Peyer's patch (tissue), 4 donors: ENCODE measurements around the gene ARMC3. TPM values are rescaled to one million over a fixed set of nuclear protein-coding genes. Genes with fewer than 3 reads are reported as not detected.
"Not testable (repeated sequence)": the region's sequence is repeated elsewhere in the genome, so short reads cannot be mapped to it uniquely, and the experiment has no call there.

Source experiments
- DNase-seq, 3 donors: peaks; one replicate each; pipeline ENCODE4 v3.0.0-alpha.2; 2017 to 2019
- H3K27ac ChIP-seq, 4 donors: fragments of 200-600 bp; sonication (generic); one replicate each; pipeline ENCODE4 v1.5.1; 2016 to 2019
- H3K27me3 ChIP-seq, 2 donors: fragments of 200-600 bp; sonication (generic); one replicate each; pipeline ENCODE4 v1.5.1; 2019
- H3K36me3 ChIP-seq, 3 donors: fragments of 200-600 bp; sonication (generic); one replicate each; pipeline ENCODE4 v1.5.1; 2016 to 2019
- H3K4me1 ChIP-seq, 4 donors: fragments of 200-600 bp; sonication (generic); one replicate each; pipeline ENCODE4 v1.5.1; 2016 to 2019
- H3K4me3 ChIP-seq, 4 donors: fragments of 200-600 bp; sonication (generic); 1 replicate in 3 of 4; 2 replicates in 1 of 4; pipeline ENCODE4 v1.5.1; 2016 to 2019; ENCODE audit warnings: mild to moderate bottlenecking in 1 of 4
- H3K9me3 ChIP-seq, 4 donors: fragments of 200-600 bp; sonication (generic); one replicate each; pipeline ENCODE4 v1.5.1; 2016 to 2019; ENCODE audit warnings: mild to moderate bottlenecking in 1 of 4
- POLR2A ChIP-seq, 2 donors: fragments of 450-650 bp; IDR thresholded peaks; one replicate each; pipeline ENCODE4 v1.5.1; 2017; ENCODE audit warnings: antibody characterized with exemption in 2 of 2, mild to moderate bottlenecking in 2 of 2, moderate library complexity in 2 of 2
- total RNA-seq, 4 donors: library from RNA; depleted of rRNA; stranded (reverse); fragments of >200 nt; gene quantifications; one replicate each; pipeline ENCODE4 v1.1.0, GENCODE V29; 2016
- TF ChIP-seq, protein P1 (sequence below), 6 experiments: fragments of 450-650 bp in 4 of 6; fragments of 200-600 bp in 2 of 6; sonication (generic) in 1 of 6; IDR thresholded peaks; one replicate each; pipeline ENCODE4 v1.5.1; 2017 to 2019; ENCODE audit warnings: antibody characterized with exemption in 6 of 6, mild to moderate bottlenecking in 3 of 6, moderate library complexity in 1 of 6

Gene ARMC3
- total RNA-seq, 4 donors from 2014 or later, result not detected

DNA sequence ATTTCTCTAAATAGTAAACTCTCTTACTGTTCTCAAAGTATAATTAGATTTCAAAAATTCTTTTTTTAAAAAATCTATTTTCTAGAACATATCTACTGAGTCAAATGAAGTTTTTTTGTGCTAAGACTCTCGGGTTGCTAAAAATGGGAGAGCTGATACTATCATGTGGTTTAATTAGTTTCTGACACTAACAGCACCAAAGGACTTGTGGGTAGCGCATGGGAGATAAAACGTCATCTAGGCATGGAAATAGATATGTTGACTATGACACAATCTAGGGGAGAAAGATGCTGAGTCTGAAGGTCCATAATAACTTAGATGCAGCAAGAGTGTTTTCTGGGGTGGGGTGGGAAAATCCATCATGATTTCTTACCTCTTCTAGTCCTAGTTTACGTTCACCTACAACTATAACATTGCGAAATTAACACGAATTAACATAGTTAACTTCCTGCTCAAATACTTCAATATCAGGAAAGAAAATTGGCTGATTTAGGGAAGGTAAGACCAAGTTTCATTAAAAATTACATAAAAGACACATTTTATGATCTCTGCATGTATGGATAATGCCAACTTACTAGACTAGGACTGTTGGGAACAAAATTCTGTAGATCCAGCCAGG lies 14.3 kb upstream of the ARMC3 start:
- Histone ChIP-seq H3K36me3 (no peaks in the 10 kb centered on the region), H3K9me3 (peaks cover 0 to 6% (median 0%) of the 10 kb centered on the region in 4 donors), H3K27ac (no peak overlapping the region), H3K4me3 (no peak overlapping the region), H3K4me1 (peaks cover 0 to 8% (median 0%) of the 10 kb centered on the region in 4 donors), H3K27me3 (no peaks in the 10 kb centered on the region)
- no peak for DNase-seq
- no peak for TF ChIP-seq POLR2A (IDR thresholded peaks at IDR 0.05)
- TF ChIP-seq, protein P1, sequence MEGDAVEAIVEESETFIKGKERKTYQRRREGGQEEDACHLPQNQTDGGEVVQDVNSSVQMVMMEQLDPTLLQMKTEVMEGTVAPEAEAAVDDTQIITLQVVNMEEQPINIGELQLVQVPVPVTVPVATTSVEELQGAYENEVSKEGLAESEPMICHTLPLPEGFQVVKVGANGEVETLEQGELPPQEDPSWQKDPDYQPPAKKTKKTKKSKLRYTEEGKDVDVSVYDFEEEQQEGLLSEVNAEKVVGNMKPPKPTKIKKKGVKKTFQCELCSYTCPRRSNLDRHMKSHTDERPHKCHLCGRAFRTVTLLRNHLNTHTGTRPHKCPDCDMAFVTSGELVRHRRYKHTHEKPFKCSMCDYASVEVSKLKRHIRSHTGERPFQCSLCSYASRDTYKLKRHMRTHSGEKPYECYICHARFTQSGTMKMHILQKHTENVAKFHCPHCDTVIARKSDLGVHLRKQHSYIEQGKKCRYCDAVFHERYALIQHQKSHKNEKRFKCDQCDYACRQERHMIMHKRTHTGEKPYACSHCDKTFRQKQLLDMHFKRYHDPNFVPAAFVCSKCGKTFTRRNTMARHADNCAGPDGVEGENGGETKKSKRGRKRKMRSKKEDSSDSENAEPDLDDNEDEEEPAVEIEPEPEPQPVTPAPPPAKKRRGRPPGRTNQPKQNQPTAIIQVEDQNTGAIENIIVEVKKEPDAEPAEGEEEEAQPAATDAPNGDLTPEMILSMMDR (IDR thresholded peaks at IDR 0.05), result no peak

DNA sequence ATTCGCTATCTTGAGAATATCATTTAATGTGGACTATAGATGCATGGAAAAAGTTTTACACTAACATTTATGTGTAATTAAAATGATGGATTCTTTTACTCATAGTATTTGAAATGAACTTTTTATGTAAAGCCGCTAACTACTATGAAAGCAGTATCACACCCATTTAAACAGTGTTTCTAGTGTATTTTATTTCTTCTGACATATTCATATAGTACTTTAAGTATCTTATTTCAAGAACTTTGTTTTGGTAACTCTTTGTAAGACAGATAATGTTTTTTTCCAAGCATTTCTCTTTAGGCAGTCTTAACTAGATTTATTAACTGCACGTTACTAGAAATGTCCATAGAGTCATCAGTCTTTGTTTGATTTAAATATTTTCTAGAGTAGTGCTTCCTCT lies 12.5 kb upstream of the ARMC3 start:
- Histone ChIP-seq H3K4me3 (no peak overlapping the region), H3K27me3 (no peaks in the 10 kb centered on the region), H3K4me1 (peaks cover 0 to 8% (median 0%) of the 10 kb centered on the region in 4 donors), H3K27ac (no peak overlapping the region), H3K9me3 (no peaks in the 10 kb centered on the region), H3K36me3 (no peaks in the 10 kb centered on the region)
- TF ChIP-seq POLR2A (IDR thresholded peaks at IDR 0.05), result no peak
- TF ChIP-seq, protein P1 (IDR thresholded peaks at IDR 0.05), result no peak
- DNase-seq, result no peak

DNA sequence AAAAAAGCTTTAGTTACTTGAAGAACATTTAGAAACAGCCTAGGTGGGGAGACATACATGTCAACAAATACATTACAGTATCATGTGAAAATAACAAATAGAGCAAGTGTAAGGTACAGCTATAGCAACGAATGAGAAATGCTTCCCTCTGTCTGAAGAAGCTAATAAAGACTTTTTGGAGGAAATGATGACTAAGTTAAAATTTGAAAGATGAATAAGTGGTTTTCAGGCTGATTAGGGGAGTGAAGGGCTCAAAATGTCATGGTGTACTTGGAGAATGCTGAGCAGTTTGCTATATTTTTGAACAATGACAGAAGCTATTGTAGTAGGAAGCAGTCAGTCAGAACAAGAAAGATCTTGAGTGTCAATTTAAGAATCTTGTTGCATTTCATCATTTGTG lies 2.8 kb upstream of the ARMC3 start:
- no peaks in the 10 kb centered on the region for H3K36me3 ChIP-seq
- no peaks in the 10 kb centered on the region for H3K27me3 ChIP-seq
- no peak overlapping the region for H3K27ac ChIP-seq
- TF ChIP-seq, protein P1 (IDR thresholded peaks at IDR 0.05), result no peak
- TF ChIP-seq POLR2A (IDR thresholded peaks at IDR 0.05), result no peak
- no peaks in the 10 kb centered on the region for H3K9me3 ChIP-seq
- H3K4me1 ChIP-seq, result peaks cover 0 to 6% (median 0%) of the 10 kb centered on the region in 4 donors
- no peak for DNase-seq
- no peak overlapping the region for H3K4me3 ChIP-seq

DNA sequence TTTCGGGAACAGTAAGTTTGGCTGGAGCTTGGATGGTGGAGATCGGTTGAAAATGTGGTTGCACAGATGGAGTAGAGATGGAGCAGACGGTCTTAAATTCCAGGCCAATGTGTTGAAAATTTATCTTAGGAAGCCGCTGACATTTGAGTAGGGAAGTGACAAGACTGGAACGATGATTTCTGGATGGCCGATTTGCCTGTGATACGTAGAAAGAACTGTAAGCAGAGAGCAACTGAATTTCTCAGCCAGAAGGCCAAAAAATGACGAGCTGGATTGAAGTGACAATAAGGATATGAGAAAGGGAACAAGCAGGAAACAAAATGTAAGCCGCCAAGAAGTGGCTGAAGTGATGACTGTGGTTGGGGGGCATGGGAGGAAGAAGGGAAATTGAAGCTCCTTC lies 687 bp upstream of the ARMC3 start:
- no peaks in the 10 kb centered on the region for H3K36me3 ChIP-seq
- H3K27me3 ChIP-seq, result no peaks in the 10 kb centered on the region
- no peak for TF ChIP-seq POLR2A (IDR thresholded peaks at IDR 0.05)
- TF ChIP-seq, protein P1 (IDR thresholded peaks at IDR 0.05), result no peak
- H3K27ac ChIP-seq, result no peak overlapping the region
- H3K4me3 ChIP-seq, result peak overlapping the region in 2 of 4 donors; percentile 35 to 41
- no peak for DNase-seq
- H3K9me3 ChIP-seq, result no peaks in the 10 kb centered on the region
- H3K4me1 ChIP-seq, result peaks cover 0 to 6% (median 0%) of the 10 kb centered on the region in 4 donors

DNA sequence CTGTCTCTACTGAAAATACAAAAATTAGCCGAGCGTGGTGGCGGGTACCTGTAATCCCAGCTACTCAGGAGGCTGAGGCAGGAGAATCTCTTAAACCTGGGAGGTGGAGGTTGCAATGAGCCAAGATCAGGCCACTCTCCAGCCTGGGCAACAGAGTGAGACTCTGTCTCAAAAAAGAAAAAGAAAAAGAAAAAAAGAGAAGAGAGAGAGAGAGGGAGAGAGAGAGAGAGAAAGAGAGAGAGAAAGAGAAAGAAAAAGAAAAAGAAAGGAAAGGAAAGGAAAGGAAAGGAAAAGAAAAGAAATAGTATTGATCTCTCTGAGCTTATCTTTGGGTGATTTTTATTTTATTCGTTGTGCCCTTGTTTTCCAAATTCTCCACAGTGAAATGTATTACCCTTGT lies 1.2 kb downstream of the ARMC3 start:
- H3K9me3 ChIP-seq, H3K27me3 ChIP-seq, H3K27ac ChIP-seq, H3K4me1 ChIP-seq, H3K4me3 ChIP-seq, H3K36me3 ChIP-seq, DNase-seq: not testable (repeated sequence)

DNA sequence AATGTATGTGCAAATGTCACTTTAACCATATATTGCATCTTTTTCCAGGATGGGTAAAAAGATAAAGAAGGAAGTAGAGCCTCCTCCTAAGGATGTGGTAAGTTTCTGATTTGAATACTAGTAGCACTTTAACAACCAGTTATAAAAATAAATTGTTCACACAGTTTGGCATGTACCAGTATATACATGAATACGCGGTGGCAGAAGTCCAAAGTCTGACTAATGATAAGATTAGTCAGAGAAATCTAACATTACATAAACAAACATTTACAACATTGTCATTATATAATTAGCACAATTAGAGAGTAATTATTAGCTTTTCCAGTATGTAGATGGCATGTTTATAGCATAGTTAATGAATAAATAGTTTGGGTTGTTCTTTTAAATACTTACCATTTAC lies 4.1 kb downstream of the ARMC3 start:
- Histone ChIP-seq H3K36me3 (no peaks in the 10 kb centered on the region), H3K4me1 (peaks cover 0 to 6% (median 0%) of the 10 kb centered on the region in 4 donors), H3K27me3 (no peaks in the 10 kb centered on the region), H3K9me3 (no peaks in the 10 kb centered on the region), H3K27ac (no peak overlapping the region), H3K4me3 (no peak overlapping the region)
- no peak for DNase-seq
- TF ChIP-seq POLR2A (IDR thresholded peaks at IDR 0.05), result no peak
- TF ChIP-seq, protein P1 (IDR thresholded peaks at IDR 0.05), result no peak
